ENCODE results near the gene ITSN1. TPM values are rescaled to one million over a fixed set of nuclear protein-coding genes. Genes with fewer than 3 reads are reported as not detected.

Gene ITSN1
- total RNA-seq, 1 experiment from 2014 or later: 50.3 TPM

- H3K36me3 ChIP-seq (ENCODE audit: control insufficient read depth, insufficient read depth, low read length): no peaks in the 10 kb centered on the region
- DNase-seq (ENCODE audit: low read depth, low spot score): no peak
- H3K27me3 ChIP-seq (ENCODE audit: control insufficient read depth, insufficient read depth, low read length): no peaks in the 10 kb centered on the region
- in situ Hi-C loops (cut with HindIII; ENCODE audit: low pct_unique_long_range_greater_than_20kb, low sequenced_read_pairs): no loop called here
- H3K9me3 ChIP-seq (ENCODE audit: control insufficient read depth, insufficient read depth, low read depth, low read length): no peaks in the 10 kb centered on the region
- no peak overlapping the region for H3K4me3 ChIP-seq (ENCODE audit: low read depth in 2 of 2, low read length in 2 of 2)
- H3K4me1 ChIP-seq (ENCODE audit: control insufficient read depth, insufficient read depth, low read length): 0 out of 2 replicates have a peak, but pooled peaks cover 4% of the 10 kb centered on the region
- H3K27ac ChIP-seq (ENCODE audit: low read length): peak overlapping the region; percentile 63; the same call in 1 of the 2 replicates
- POLR2A ChIA-PET: no interaction called here
- TF ChIP-seq SIN3A (IDR thresholded peaks at IDR 0.05; ENCODE audit: borderline replicate concordance, insufficient read depth, low read depth, low read length): no peak
- no peak for TF ChIP-seq TCF7L2 (IDR thresholded peaks at IDR 0.05; ENCODE audit: low read depth, low read length)
- TF ChIP-seq, protein P1, sequence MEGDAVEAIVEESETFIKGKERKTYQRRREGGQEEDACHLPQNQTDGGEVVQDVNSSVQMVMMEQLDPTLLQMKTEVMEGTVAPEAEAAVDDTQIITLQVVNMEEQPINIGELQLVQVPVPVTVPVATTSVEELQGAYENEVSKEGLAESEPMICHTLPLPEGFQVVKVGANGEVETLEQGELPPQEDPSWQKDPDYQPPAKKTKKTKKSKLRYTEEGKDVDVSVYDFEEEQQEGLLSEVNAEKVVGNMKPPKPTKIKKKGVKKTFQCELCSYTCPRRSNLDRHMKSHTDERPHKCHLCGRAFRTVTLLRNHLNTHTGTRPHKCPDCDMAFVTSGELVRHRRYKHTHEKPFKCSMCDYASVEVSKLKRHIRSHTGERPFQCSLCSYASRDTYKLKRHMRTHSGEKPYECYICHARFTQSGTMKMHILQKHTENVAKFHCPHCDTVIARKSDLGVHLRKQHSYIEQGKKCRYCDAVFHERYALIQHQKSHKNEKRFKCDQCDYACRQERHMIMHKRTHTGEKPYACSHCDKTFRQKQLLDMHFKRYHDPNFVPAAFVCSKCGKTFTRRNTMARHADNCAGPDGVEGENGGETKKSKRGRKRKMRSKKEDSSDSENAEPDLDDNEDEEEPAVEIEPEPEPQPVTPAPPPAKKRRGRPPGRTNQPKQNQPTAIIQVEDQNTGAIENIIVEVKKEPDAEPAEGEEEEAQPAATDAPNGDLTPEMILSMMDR (IDR thresholded peaks at IDR 0.05): no peak
- TF ChIP-seq, protein P2, sequence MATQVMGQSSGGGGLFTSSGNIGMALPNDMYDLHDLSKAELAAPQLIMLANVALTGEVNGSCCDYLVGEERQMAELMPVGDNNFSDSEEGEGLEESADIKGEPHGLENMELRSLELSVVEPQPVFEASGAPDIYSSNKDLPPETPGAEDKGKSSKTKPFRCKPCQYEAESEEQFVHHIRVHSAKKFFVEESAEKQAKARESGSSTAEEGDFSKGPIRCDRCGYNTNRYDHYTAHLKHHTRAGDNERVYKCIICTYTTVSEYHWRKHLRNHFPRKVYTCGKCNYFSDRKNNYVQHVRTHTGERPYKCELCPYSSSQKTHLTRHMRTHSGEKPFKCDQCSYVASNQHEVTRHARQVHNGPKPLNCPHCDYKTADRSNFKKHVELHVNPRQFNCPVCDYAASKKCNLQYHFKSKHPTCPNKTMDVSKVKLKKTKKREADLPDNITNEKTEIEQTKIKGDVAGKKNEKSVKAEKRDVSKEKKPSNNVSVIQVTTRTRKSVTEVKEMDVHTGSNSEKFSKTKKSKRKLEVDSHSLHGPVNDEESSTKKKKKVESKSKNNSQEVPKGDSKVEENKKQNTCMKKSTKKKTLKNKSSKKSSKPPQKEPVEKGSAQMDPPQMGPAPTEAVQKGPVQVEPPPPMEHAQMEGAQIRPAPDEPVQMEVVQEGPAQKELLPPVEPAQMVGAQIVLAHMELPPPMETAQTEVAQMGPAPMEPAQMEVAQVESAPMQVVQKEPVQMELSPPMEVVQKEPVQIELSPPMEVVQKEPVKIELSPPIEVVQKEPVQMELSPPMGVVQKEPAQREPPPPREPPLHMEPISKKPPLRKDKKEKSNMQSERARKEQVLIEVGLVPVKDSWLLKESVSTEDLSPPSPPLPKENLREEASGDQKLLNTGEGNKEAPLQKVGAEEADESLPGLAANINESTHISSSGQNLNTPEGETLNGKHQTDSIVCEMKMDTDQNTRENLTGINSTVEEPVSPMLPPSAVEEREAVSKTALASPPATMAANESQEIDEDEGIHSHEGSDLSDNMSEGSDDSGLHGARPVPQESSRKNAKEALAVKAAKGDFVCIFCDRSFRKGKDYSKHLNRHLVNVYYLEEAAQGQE (IDR thresholded peaks at IDR 0.05; ENCODE audit: insufficient read depth in 1 of 2, low read depth in 2 of 2, low read length in 1 of 2): no peak
- no peak for TF ChIP-seq POLR2AphosphoS5 (IDR thresholded peaks at IDR 0.05; ENCODE audit: low read depth, low read length)
- intact Hi-C loops (cut with micrococcal nuclease; ENCODE audit: unreplicated experiment): no loop called here
- CTCF ChIA-PET: no interaction called here
- no TSS peak for BruUV-seq (replicated peaks)
- no peak for ATAC-seq
These were observed 296.9 kb downstream of the ITSN1 start for GRCh38 chr21:33939226-33939625.

GRCh38 chr21:33940164-33940880 is 298.0 kb downstream of the ITSN1 start:
- no peak for ATAC-seq
- H3K36me3 ChIP-seq (ENCODE audit: control insufficient read depth, insufficient read depth, low read length): no peaks in the 10 kb centered on the region
- intact Hi-C loops (cut with micrococcal nuclease; ENCODE audit: unreplicated experiment): loop anchor here (10.0 kb wide), 1 partner anchor 134 kb away; the partner anchor contains the start of genes MRPS6 and SLC5A3

More at GRCh38 chr21:33940164-33940880, 298.0 kb downstream of the ITSN1 start:
- Histone ChIP-seq H3K4me1 (ENCODE audit: control insufficient read depth, insufficient read depth, low read length) (0 out of 2 replicates have a peak, but pooled peaks cover 4% of the 10 kb centered on the region), H3K4me3 (ENCODE audit: low read depth in 2 of 2, low read length in 2 of 2) (no peak overlapping the region), H3K27me3 (ENCODE audit: control insufficient read depth, insufficient read depth, low read length) (no peaks in the 10 kb centered on the region), H3K9me3 (ENCODE audit: control insufficient read depth, insufficient read depth, low read depth, low read length) (peaks cover 3% of the 10 kb centered on the region; the same call in 1 of the 2 replicates), H3K27ac (ENCODE audit: low read length) (peak overlapping the region; percentile 23; the same call in 1 of the 2 replicates)
- CTCF ChIA-PET: no interaction called here
- TF ChIP-seq TCF7L2 (IDR thresholded peaks at IDR 0.05; ENCODE audit: low read depth, low read length) (no peak), POLR2AphosphoS5 (IDR thresholded peaks at IDR 0.05; ENCODE audit: low read depth, low read length) (no peak), SIN3A (IDR thresholded peaks at IDR 0.05; ENCODE audit: borderline replicate concordance, insufficient read depth, low read depth, low read length) (no peak)
- TF ChIP-seq, protein P1 (IDR thresholded peaks at IDR 0.05): no peak
- TF ChIP-seq, protein P2 (IDR thresholded peaks at IDR 0.05; ENCODE audit: insufficient read depth in 1 of 2, low read depth in 2 of 2, low read length in 1 of 2): no peak
- in situ Hi-C loops (cut with HindIII; ENCODE audit: low pct_unique_long_range_greater_than_20kb, low sequenced_read_pairs): no loop called here
- DNase-seq (ENCODE audit: low read depth, low spot score): no peak
- no TSS peak for BruUV-seq (replicated peaks)
- POLR2A ChIA-PET: no interaction called here
